Measurements from ENCODE around the gene DHX32. TPM values are rescaled to one million over a fixed set of nuclear protein-coding genes. Genes with fewer than 3 reads are reported as not detected.

Gene DHX32
- total RNA-seq, 4 donors from 2014 or later: 21.1 to 37.9 (median 21.8) TPM

DNA sequence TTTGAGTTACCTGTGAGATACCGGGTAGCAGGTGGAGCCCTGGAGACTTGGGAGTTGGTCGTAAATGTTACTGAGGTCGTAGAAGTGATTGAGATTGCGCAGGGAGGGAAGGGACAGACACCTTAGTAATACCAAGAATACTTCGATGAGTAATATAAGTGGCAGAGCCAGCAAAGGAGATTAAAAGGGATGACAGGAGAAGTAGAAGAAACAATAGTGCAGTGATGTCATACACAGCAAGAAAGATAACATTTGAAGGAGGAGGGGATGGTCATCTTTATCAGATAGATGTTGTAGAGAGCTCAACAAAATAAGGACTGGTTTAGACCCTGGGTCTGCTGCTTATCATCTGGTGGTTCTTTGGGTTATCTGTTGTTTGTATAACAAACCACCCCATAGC is 52.8 kb downstream of the DHX32 start:
- TF ChIP-seq, protein P1, sequence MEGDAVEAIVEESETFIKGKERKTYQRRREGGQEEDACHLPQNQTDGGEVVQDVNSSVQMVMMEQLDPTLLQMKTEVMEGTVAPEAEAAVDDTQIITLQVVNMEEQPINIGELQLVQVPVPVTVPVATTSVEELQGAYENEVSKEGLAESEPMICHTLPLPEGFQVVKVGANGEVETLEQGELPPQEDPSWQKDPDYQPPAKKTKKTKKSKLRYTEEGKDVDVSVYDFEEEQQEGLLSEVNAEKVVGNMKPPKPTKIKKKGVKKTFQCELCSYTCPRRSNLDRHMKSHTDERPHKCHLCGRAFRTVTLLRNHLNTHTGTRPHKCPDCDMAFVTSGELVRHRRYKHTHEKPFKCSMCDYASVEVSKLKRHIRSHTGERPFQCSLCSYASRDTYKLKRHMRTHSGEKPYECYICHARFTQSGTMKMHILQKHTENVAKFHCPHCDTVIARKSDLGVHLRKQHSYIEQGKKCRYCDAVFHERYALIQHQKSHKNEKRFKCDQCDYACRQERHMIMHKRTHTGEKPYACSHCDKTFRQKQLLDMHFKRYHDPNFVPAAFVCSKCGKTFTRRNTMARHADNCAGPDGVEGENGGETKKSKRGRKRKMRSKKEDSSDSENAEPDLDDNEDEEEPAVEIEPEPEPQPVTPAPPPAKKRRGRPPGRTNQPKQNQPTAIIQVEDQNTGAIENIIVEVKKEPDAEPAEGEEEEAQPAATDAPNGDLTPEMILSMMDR (IDR thresholded peaks at IDR 0.05; ENCODE audit: low read depth): no peak

DNA sequence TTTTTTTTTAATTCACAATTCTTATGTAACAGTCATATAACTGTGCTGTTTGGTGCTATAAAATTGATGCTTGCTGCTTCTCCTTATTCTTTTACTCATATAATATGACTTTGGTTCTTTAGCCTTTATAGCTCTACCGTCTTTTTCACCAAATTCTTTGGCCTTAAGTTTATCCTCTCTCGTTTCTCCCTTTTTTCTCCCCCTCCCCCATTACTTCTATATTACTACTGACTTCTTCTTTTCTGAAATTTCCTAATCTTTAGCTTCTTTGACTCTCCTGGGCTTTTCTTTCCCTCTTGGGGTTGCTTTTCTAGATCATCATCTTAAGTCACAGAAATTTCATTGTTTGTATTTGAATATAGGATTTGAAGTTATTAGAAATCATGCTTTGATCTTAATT is 54.0 kb downstream of the DHX32 start:
- TF ChIP-seq, protein P1 (IDR thresholded peaks at IDR 0.05; ENCODE audit: low read depth): no peak

DNA sequence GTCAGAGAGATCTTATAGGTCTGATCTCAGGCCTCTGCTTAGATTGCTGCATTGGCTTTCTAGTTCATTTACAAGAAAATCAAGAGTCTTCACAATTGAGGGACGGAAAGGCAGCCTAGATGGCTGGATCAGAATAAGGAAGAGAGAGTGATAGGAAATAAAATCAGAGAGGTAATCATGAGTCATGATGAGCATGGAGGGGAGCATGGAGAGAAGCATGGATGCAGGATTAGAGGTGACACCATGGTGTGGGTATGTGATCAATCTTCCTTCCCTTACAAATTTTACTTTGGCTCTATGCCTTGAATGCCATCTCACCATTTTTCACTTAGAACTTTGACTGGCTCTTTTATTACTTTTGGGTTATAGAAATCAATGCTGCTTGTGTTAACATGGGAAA is 56.4 kb downstream of the DHX32 start:
- TF ChIP-seq, protein P1 (IDR thresholded peaks at IDR 0.05; ENCODE audit: low read depth): no peak

- TF ChIP-seq, protein P1 (IDR thresholded peaks at IDR 0.05; ENCODE audit: low read depth): no peak
Observed at GRCh38 chr10:125823663-125824251, 57.3 kb downstream of the DHX32 start.

DNA sequence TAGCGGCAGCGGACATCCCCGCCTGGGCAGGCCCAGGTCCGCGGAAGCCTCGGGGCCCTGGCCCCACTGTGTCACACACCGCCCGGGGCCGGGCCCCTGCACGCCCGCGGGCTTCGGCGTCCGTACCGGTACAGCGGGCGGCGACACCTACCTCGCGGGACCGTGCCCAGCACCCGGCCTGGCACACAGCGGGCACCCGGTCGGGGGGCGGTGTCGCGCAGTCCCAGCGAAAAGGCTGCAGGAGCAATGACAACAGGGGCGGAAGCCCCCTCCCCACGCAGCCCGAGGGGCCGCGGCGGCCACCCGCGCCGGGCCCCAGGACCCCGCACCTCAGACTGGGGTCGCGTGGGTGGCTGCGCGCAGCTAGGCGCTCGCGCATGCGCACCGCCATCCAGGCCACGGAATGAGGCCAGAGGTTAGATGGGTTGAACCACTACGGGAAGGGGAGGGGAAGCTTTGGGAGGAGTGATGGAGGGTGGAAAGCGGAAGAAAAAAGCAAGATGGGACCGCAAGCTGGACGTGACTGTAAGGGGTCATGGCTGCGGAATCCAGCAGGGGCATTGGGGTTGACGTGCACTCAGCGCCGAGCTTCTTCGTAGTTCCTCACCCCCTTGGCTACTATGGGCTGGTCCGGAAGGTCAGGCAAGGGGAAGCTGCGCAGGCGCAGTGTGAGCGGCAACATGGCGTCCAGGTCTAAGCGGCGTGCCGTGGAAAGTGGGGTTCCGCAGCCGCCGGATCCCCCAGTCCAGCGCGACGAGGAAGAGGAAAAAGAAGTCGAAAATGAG is 58.0 kb downstream of the DHX32 start, which contains the start of the genes BCCIP and UROS:
Gene BCCIP (plus strand): TSS at position 669 of the 785 bp plus-strand sequence. CDS start 12 bp downstream, at position 681.
Gene UROS (minus strand): TSS at position 381 of the 785 bp plus-strand sequence. CDS start 6,759 bp downstream, outside the sequence.
- TF ChIP-seq, protein P1 (IDR thresholded peaks at IDR 0.05; ENCODE audit: low read depth): no peak

GRCh38 chr10:125820701-125821100 is 60.4 kb downstream of the DHX32 start:
- TF ChIP-seq, protein P1 (IDR thresholded peaks at IDR 0.05; ENCODE audit: low read depth): no peak

DNA sequence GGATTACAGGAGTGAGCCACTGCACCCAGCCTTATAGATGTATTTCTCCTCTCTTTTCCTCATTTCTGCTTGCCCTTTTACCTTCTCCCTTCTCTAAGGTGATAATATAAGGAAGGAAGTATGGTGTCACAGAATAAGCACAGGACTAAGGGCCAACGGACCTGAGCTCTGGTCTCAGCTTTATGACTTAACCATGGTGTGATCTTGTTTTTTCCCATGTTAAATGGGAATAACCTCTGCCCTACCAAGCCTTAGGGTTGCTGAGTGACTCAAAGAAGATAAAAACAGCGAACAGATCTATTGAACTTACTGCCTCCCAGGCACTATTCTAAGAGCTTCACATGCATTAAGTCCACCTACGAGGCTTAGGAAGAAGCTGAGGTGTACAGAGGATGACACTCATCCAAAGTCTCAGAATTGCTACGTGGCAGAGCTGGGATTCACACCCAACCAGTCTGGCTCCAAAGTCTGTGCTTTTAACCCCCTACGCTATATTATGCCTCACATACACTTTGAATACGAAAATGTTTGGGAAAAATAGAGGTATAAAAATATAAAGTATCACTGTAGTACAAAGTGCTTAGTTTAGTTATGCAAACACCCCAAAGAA is 63.6 kb downstream of the DHX32 start:
- TF ChIP-seq, protein P1 (IDR thresholded peaks at IDR 0.05; ENCODE audit: low read depth): no peak
